Measurements from ENCODE around the gene OR2B2.

- TF ChIP-seq PKNOX1 (IDR thresholded peaks at IDR 0.05) (no peak), NFRKB (IDR thresholded peaks at IDR 0.05) (no peak), FOXA1 (IDR thresholded peaks at IDR 0.05) (no peak), BHLHE40 (IDR thresholded peaks at IDR 0.05; ENCODE audit: borderline replicate concordance) (no peak), HDGF (IDR thresholded peaks at IDR 0.05; ENCODE audit: borderline replicate concordance) (no peak), TARDBP (IDR thresholded peaks at IDR 0.05) (no peak), ZNF384 (IDR thresholded peaks at IDR 0.05) (no peak), SP1 (IDR thresholded peaks at IDR 0.05) (no peak)
These were observed 44.7 kb upstream of the OR2B2 start, which contains the start of gene OR2B6 for GRCh38 chr6:27956941-27957340.

Data from HEK293T (cell line).